Measurements from ENCODE around the gene CLEC17A. TPM values are rescaled to one million over a fixed set of nuclear protein-coding genes. Genes with fewer than 3 reads are reported as not detected.
A peak's percentile ranks its signal among the peaks of the same experiment; 100 is the strongest.

CLEC17A gene
- total and polyA plus RNA-seq, 2 donors (not counting 1 experiment from before 2014, with no cell fraction given): 121 to 163 TPM

- peaks cover 63% of the 10 kb centered on the region for H3K4me1 Mint-ChIP-seq
- peak; percentile 90 for ATAC-seq (ENCODE audit: low read depth)
- H3K9me3 Mint-ChIP-seq (ENCODE audit: insufficient read depth): no peaks in the 10 kb centered on the region
- peaks cover 1 to 58% of the 10 kb centered on the region in 2 experiments for H3K36me3 ChIP-seq (replicated peaks in 1 of 2; ENCODE audit: control extremely low read depth in 1 of 2, control insufficient read depth in 1 of 2, extremely low read depth in 1 of 2, insufficient read depth in 2 of 2, low read length in 1 of 2)
- CTCF ChIA-PET: interaction anchor here (1.2 to 5.2 kb wide), 6 partner anchors 9 to 82 kb away, joined by 3 to 56 read pairs (median 9); partner anchors contain the start of gene NDUFB7
- peak overlapping the region; percentile 67 for H3K4me3 Mint-ChIP-seq
- peaks cover 54% of the 10 kb centered on the region in 2 donors for H3K4me1 ChIP-seq (ENCODE audit: control insufficient read depth in 2 of 2, insufficient read depth in 2 of 2, low read length in 2 of 2)
- H3K27ac ChIP-seq (ENCODE audit: low read length in 2 of 2): peak overlapping the region; percentile 85 to 94
- H4K20me1 ChIP-seq (ENCODE audit: control insufficient read depth, insufficient read depth, low read length, poor library complexity, severe bottlenecking): no peaks in the 10 kb centered on the region
- no peak for TF ChIP-seq EZH2 (IDR thresholded peaks at IDR 0.05; ENCODE audit: borderline replicate concordance, insufficient read depth, low read depth, low read length, poor library complexity, severe bottlenecking)
- no peak for TF ChIP-seq CTCF (IDR thresholded peaks at IDR 0.05)
- POLR2A ChIA-PET: interaction anchor here (0.5 to 2.8 kb wide), 8 partner anchors 9 to 617 kb away, joined by 3 to 19 read pairs (median 6); partner anchors contain the start of gene ZNF333
- H3K27me3 Mint-ChIP-seq: no peaks in the 10 kb centered on the region
- WGBS (ENCODE audit: insufficient coverage): 7% methylated on average over 2 of the region's 2 CpGs
- peaks cover 0 to 6% (median 0%) of the 10 kb centered on the region in 3 donors for H3K9me3 ChIP-seq (ENCODE audit: control extremely low read depth in 1 of 3, control insufficient read depth in 2 of 3, insufficient read depth in 1 of 3, low read length in 2 of 3)
- peaks cover 46% of the 10 kb centered on the region for H3K79me2 ChIP-seq (ENCODE audit: control insufficient read depth, insufficient read depth, low read length)
- peak overlapping the region; percentile 83 for H3K27ac Mint-ChIP-seq
- H3K27me3 ChIP-seq (replicated peaks in 1 of 4; ENCODE audit: control extremely low read depth in 1 of 4, control insufficient read depth in 3 of 4, insufficient read depth in 4 of 4, low read length in 3 of 4): no peaks in the 10 kb centered on the region
- intact Hi-C loops (cut with micrococcal nuclease): loop anchor here (1.0 to 2.0 kb wide), 5 partner anchors 10 to 83 kb away; partner anchors contain the start of gene CLEC17A
- H3K9ac ChIP-seq (ENCODE audit: low read length): peak overlapping the region; percentile 50
- peak overlapping the region in 2 of 5 experiments; percentile 22 to 26 for H3K4me3 ChIP-seq (ENCODE audit: control extremely low read depth in 1 of 5, extremely low read depth in 1 of 5, insufficient read depth in 1 of 5, low read depth in 2 of 5, low read length in 4 of 5)
- H2AFZ ChIP-seq (ENCODE audit: insufficient read depth, low read depth, low read length, poor library complexity, severe bottlenecking): no peak overlapping the region
- peak overlapping the region; percentile 84 for H3K4me2 ChIP-seq (replicated peaks; ENCODE audit: low read depth, low read length, poor library complexity, severe bottlenecking)
- DNase-seq: peak; percentile 89
Observed at GRCh38 chr19:14603990-14604387, 21.1 kb downstream of the CLEC17A start.

GRCh38 chr19:14606627-14607026, 23.7 kb downstream of the CLEC17A start:
- intact Hi-C loops (cut with micrococcal nuclease): no loop called here
- peak overlapping the region; percentile 47 to 60 for H3K27ac ChIP-seq (ENCODE audit: low read length in 2 of 2)
- WGBS (ENCODE audit: insufficient coverage): 93% methylated on average over 6 of the region's 9 CpGs
- peaks cover 4 to 60% of the 10 kb centered on the region in 2 experiments for H3K36me3 ChIP-seq (replicated peaks in 1 of 2; ENCODE audit: control extremely low read depth in 1 of 2, control insufficient read depth in 1 of 2, extremely low read depth in 1 of 2, insufficient read depth in 2 of 2, low read length in 1 of 2)
- peak overlapping the region; percentile 26 for H3K4me3 Mint-ChIP-seq
- peaks cover 68% of the 10 kb centered on the region for H3K4me1 Mint-ChIP-seq
- H3K27ac Mint-ChIP-seq: peak overlapping the region; percentile 61
- no peak overlapping the region for H3K4me3 ChIP-seq (ENCODE audit: control extremely low read depth in 1 of 5, extremely low read depth in 1 of 5, insufficient read depth in 1 of 5, low read depth in 2 of 5, low read length in 4 of 5)
- ChIA-PET CTCF (interaction anchor here (0.7 to 5.2 kb wide), 3 partner anchors 33 to 82 kb away, joined by 3 to 56 read pairs (median 3); partner anchors contain the start of gene NDUFB7), POLR2A (interaction anchor here (0.7 to 1.0 kb wide), 2 partner anchors 26 to 30 kb away, joined by 3 to 6 read pairs; no protein-coding TSS in a partner anchor)
- no peak for TF ChIP-seq CTCF (IDR thresholded peaks at IDR 0.05)
- TF ChIP-seq EZH2 (IDR thresholded peaks at IDR 0.05; ENCODE audit: borderline replicate concordance, insufficient read depth, low read depth, low read length, poor library complexity, severe bottlenecking): no peak
- H3K27me3 ChIP-seq (replicated peaks in 1 of 4; ENCODE audit: control extremely low read depth in 1 of 4, control insufficient read depth in 3 of 4, insufficient read depth in 4 of 4, low read length in 3 of 4): no peaks in the 10 kb centered on the region
- no peaks in the 10 kb centered on the region for H3K9me3 Mint-ChIP-seq (ENCODE audit: insufficient read depth)
- H3K4me1 ChIP-seq (ENCODE audit: control insufficient read depth in 2 of 2, insufficient read depth in 2 of 2, low read length in 2 of 2): peaks cover 69 to 72% of the 10 kb centered on the region in 2 donors
- DNase-seq: no peak
- H3K9ac ChIP-seq (ENCODE audit: low read length): no peak overlapping the region
- peaks cover 56% of the 10 kb centered on the region for H3K79me2 ChIP-seq (ENCODE audit: control insufficient read depth, insufficient read depth, low read length)
- peak overlapping the region; percentile 43 for H3K4me2 ChIP-seq (replicated peaks; ENCODE audit: low read depth, low read length, poor library complexity, severe bottlenecking)
- peaks cover 0 to 6% (median 0%) of the 10 kb centered on the region in 3 donors for H3K9me3 ChIP-seq (ENCODE audit: control extremely low read depth in 1 of 3, control insufficient read depth in 2 of 3, insufficient read depth in 1 of 3, low read length in 2 of 3)
- H3K27me3 Mint-ChIP-seq: no peaks in the 10 kb centered on the region
- no peak overlapping the region for H2AFZ ChIP-seq (ENCODE audit: insufficient read depth, low read depth, low read length, poor library complexity, severe bottlenecking)
- no peaks in the 10 kb centered on the region for H4K20me1 ChIP-seq (ENCODE audit: control insufficient read depth, insufficient read depth, low read length, poor library complexity, severe bottlenecking)
- ATAC-seq (ENCODE audit: low read depth): no peak

Data from B cell (primary cell).